Activated CD4-positive, alpha-beta T cell treated with anti-CD3 and anti-CD28 coated beads, Interleukin-2, Interleukin-6, amounts not matched to agents 100 ng/mL and 50 ng/mL, durations not matched to agents 16 hours and 8 hours (primary cell): ENCODE measurements around the gene OR5B3.
"Not testable (repeated sequence)": the region's sequence is repeated elsewhere in the genome, so short reads cannot be mapped to it uniquely, and the experiment has no call there.

Experiments used
- DNase-seq: peaks from one replicate; pipeline ENCODE4 v3.0.0-alpha.2; 2020

OR5B3 gene

GRCh38 chr11:58406774-58407173 lies at the start of gene OR5B3:
OR5B3 (minus strand) TSS chr11:58406874; CDS start chr11:58403409, 3,465 bp downstream.
- no peak for DNase-seq

GRCh38 chr11:58451585-58451984 lies 44.9 kb upstream of the OR5B3 start:
- no peak for DNase-seq

- DNase-seq = no peak
These were observed 39.6 kb upstream of the OR5B3 start for GRCh38 chr11:58446294-58446693.

GRCh38 chr11:58444300-58444699 lies 37.6 kb upstream of the OR5B3 start:
- no peak for DNase-seq

GRCh38 chr11:58442136-58442535 lies 35.5 kb upstream of the OR5B3 start, which contains the start of gene OR5B12:
OR5B12 (minus strand) TSS chr11:58442236; CDS start chr11:58440151, 2,085 bp downstream.
- no peak for DNase-seq

GRCh38 chr11:58438486-58438885 lies 31.8 kb upstream of the OR5B3 start:
- no peak for DNase-seq

GRCh38 chr11:58434217-58434616 lies 27.5 kb upstream of the OR5B3 start:
- DNase-seq = no peak

- DNase-seq = no peak
These were observed 27.0 kb upstream of the OR5B3 start for GRCh38 chr11:58433638-58434203.

- DNase-seq = no peak
These were observed 22.6 kb upstream of the OR5B3 start for GRCh38 chr11:58429273-58429672.

GRCh38 chr11:58428021-58428420 lies 21.3 kb upstream of the OR5B3 start, which contains the start of gene OR5B2:
OR5B2 (minus strand) TSS chr11:58428121; CDS start chr11:58423261, 4,860 bp downstream.
- DNase-seq = no peak

- DNase-seq = not testable (repeated sequence)
These were observed 7.1 kb downstream of the OR5B3 start for GRCh38 chr11:58399622-58400021.

GRCh38 chr11:58395581-58395980 lies 11.1 kb downstream of the OR5B3 start:
- no peak for DNase-seq

GRCh38 chr11:58394195-58394594 lies 12.5 kb downstream of the OR5B3 start:
- no peak for DNase-seq

GRCh38 chr11:58392746-58393145 lies 13.9 kb downstream of the OR5B3 start:
- DNase-seq = no peak

- no peak for DNase-seq
These were observed 14.8 kb downstream of the OR5B3 start for GRCh38 chr11:58391879-58392278.

- no peak for DNase-seq
These were observed 16.1 kb downstream of the OR5B3 start for GRCh38 chr11:58390551-58391063.

- DNase-seq = no peak
These were observed 47.7 kb downstream of the OR5B3 start, which contains the start of gene OR5B17 for GRCh38 chr11:58358969-58359368. OR5B17 (minus strand) TSS chr11:58359069; CDS start chr11:58359069, 0 bp downstream.

GRCh38 chr11:58354727-58355126 lies 51.9 kb downstream of the OR5B3 start:
- no peak for DNase-seq
